ENCODE measurements around the gene SH2D1A.

DNA sequence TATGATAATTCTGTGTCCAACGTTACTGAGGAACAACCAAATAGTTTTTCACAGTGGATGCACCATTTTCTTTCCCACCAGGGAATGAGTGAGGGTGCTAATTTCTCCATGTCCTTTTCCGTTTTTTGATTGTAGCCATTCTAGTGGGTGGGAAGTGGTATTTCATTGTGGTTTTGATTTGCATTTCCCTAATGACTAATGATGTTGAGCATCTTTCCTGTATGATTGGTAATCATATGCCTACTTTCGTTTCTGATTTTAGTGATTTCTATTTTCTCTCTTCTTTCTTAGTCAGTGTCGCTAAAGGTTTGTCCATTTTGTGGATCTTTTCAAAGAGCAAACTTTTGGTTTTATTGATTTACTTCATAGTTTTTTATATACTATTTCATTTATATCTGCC is 46.0 kb upstream of the SH2D1A start:
- TF ChIP-seq, protein P1, sequence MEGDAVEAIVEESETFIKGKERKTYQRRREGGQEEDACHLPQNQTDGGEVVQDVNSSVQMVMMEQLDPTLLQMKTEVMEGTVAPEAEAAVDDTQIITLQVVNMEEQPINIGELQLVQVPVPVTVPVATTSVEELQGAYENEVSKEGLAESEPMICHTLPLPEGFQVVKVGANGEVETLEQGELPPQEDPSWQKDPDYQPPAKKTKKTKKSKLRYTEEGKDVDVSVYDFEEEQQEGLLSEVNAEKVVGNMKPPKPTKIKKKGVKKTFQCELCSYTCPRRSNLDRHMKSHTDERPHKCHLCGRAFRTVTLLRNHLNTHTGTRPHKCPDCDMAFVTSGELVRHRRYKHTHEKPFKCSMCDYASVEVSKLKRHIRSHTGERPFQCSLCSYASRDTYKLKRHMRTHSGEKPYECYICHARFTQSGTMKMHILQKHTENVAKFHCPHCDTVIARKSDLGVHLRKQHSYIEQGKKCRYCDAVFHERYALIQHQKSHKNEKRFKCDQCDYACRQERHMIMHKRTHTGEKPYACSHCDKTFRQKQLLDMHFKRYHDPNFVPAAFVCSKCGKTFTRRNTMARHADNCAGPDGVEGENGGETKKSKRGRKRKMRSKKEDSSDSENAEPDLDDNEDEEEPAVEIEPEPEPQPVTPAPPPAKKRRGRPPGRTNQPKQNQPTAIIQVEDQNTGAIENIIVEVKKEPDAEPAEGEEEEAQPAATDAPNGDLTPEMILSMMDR (conservative IDR thresholded peaks at IDR 0.05; ENCODE audit: low read length): no peak
- TF ChIP-seq EZH2phosphoT487 (IDR thresholded peaks at IDR 0.05; ENCODE audit: borderline replicate concordance): no peak
